SH-SY5Y (cell line): ENCODE results near the gene IL1RAPL2.

Experiments used
- GATA2 ChIP-seq: IDR thresholded peaks from 2 replicates; pipeline ENCODE4 v1.6.1; 2011; ENCODE audit warnings: mild to moderate bottlenecking, low read depth, low read length
- GATA3 ChIP-seq: IDR thresholded peaks from 2 replicates; pipeline ENCODE4 v1.6.1; 2011; ENCODE audit warnings: low read depth, mild to moderate bottlenecking, low read length, moderate library complexity

GRCh38 chrX:104721854-104722253, 155.9 kb downstream of the IL1RAPL2 start:
- no peak for TF ChIP-seq GATA3
- TF ChIP-seq GATA2: no peak
